Central memory CD4-positive, alpha-beta T cell (primary cell): ENCODE data around the gene GPR142.

Experiments
- DNase-seq: peaks from one replicate; pipeline ENCODE4 v3.0.0; 2022
- total RNA-seq, 3 experiments: gene quantifications; one replicate each; lab custom pipeline; 2026; lab: John Stamatoyannopoulos, UW

Gene GPR142
- total RNA-seq: 0 to 0.58 (median 0) reads per million in 3 experiments

GRCh38 chr17:74367206-74367605, at the start of gene GPR142:
Gene GPR142, plus strand, starts transcription at chr17:74367506. Its CDS starts 2,035 bp downstream, at chr17:74369541.
- DNase-seq: no peak

- no peak for DNase-seq
Measured at GRCh38 chr17:74318391-74318790, 48.9 kb upstream of the GPR142 start.

DNA sequence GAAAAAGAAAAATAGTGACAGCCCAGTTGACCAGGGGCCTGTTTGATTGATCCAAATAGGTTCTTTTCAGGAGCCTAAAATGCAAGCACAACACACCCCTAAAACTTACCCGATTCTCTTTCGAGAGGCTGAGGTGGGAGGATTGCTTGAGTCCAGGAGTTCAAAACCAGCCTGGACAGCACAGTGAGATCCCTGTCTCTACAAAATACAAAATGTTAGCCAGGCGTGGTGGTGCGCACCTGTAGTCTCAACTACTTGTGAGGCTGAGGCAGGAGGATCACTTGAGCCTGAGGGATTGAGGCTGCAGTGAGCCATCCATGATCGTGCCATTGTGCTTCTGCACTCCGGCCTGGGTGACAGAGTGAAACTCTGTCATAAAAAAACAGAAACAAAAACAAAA, 42.8 kb upstream of the GPR142 start:
- DNase-seq: no peak

DNA sequence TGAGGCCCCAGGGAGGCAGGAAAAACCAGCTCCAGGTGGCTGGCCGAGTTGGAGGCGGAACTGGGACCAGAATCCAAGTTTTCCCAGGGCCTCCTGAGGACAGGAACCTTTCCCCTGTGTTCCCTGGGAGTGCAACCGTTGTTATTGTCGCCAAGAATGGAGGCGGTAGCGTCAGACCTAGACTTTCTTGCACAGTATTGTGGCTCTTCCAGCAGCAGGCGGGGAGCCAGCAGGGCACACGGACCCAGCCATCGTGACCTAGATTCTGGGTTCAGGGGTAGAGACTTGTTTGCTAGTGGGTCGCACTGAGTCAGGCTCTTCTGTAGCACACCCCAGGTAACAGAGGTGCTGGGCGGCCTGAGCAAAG, 41.9 kb upstream of the GPR142 start:
- DNase-seq: no peak

DNA sequence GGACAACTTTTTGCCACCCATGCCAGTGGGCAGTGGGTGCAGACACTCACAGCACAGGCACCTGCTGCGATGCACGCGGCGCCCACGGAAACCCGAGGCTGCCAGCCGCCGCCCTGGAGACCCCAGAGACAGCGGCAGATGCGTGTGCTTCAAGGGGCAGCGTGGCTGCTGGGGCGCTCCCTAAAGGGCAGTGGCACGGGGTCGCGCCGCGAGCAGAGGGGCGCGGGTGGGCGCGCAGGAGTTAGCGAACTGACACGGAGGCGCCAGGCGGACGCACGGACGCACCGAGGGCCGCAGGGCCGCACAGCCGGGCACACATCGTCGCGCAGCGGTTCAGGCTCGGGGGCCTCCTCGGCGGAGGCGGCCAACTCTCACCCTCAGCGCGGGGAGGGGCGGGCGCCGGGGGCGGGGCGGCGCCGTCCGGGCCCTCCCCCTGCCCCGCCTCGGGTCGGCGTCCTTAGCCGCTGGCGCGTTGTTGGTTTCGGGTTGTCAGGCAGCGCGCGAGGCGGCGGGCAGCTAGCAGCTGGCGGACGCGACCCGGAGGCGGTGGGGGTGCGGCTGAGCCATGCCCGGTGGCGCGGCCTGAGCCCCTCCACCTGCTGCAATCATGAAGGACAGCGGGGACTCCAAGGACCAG, 41.4 kb upstream of the GPR142 start, which contains the start of gene KIF19:
Gene KIF19 (plus strand): TSS at position 484 of the 637 bp plus-strand sequence. CDS start 124 bp downstream, at position 608.
- peak; percentile 45 for DNase-seq

GRCh38 chr17:74326506-74326905, 40.8 kb upstream of the GPR142 start:
- no peak for DNase-seq

DNA sequence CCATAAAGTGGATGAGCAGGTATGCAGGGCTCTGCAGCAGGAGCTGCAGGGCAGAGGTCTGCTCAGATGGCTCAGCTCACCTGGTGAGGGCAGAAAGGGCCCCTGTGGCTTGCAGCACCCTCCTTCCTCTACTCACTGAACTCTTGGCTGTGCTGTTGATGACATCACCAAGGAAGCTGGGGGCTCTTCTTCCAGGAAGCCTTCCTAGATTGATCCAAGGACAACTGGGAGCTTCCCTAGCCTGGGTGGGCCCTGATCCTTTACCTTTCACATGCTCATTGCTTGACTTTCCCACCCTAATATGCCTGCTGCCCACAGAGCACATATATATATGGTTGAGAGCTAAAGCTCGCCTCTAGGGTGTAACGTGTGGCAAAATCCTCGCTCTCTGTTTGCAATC, 38.8 kb upstream of the GPR142 start:
- DNase-seq: no peak

- no peak for DNase-seq
Measured at GRCh38 chr17:74329378-74329777, 37.9 kb upstream of the GPR142 start.

DNA sequence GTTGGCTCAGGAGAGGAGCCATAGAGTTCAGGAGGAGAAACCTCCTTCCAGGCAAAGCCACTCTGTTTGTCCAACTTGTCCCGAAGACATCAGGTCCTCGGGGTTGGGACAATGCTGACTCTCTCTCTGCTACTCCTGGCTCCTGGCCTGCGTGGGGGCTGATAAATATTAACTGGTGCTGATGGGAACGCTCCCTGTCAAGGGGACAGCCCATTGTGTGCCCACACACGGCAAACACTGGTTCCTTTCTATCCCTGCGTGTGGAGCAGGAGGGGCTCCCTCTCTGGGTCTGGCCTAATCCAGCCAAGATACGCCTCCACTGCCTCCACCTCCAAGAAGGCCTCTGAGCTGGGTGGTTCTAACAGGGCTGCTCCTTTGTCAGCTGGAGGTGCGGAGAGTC, 36.9 kb upstream of the GPR142 start:
- no peak for DNase-seq

- no peak for DNase-seq
Measured at GRCh38 chr17:74332017-74332650, 35.2 kb upstream of the GPR142 start.

DNA sequence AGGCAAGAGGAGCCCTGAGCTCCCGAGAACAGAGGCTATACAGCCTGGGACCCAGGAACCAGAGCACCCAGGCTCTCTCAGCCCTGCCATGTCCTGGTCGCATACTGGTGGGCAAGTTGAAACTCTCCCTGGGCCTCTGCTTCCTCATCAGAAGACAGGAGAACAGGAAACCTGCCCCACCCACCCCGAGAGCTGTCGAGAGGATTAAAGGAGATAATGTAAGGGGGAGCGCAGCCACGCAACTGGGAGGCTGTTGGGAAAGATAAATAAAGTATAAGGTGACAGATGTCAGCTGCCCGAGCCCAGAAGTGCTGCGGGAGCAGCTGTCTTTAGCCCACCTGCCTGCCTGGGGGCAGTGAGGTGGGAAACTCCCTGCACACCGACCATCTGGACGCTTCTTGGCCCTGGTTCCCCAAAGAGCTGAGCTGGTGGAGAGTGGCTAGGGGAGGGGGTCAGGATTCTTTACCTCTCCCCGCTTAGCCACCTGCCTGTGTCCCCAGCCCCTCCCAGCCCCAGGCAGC, 34.5 kb upstream of the GPR142 start:
- DNase-seq: no peak

GRCh38 chr17:74334393-74335039, 32.8 kb upstream of the GPR142 start:
- no peak for DNase-seq

GRCh38 chr17:74335529-74336062, 31.7 kb upstream of the GPR142 start:
- DNase-seq: no peak

- DNase-seq: no peak
Measured at GRCh38 chr17:74336307-74336706, 31.0 kb upstream of the GPR142 start.

GRCh38 chr17:74337834-74338500, 29.3 kb upstream of the GPR142 start:
- no peak for DNase-seq

- DNase-seq: no peak
Measured at GRCh38 chr17:74339537-74340195, 27.6 kb upstream of the GPR142 start.

GRCh38 chr17:74340470-74341023, 26.8 kb upstream of the GPR142 start:
- DNase-seq: no peak

DNA sequence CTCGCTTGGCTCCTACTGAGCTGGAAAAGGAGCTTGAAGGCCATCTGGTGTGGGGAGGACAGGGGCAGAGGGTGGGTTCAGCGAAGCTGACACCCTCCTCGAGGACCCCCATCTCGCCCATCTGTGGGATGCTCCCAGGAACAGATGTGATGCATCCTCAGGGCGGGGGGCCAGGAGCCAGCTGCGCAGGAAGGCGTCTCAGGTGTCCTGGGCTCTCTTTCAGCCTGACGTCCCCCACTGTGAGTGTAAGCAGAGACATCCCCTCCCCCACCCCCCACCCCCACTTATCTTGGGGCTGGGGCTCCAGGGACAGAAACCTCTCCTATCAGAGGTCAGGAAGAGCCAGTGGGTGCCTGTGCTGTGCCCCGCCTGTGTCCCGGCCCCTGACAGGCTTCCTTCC, 25.1 kb upstream of the GPR142 start:
- no peak for DNase-seq

DNA sequence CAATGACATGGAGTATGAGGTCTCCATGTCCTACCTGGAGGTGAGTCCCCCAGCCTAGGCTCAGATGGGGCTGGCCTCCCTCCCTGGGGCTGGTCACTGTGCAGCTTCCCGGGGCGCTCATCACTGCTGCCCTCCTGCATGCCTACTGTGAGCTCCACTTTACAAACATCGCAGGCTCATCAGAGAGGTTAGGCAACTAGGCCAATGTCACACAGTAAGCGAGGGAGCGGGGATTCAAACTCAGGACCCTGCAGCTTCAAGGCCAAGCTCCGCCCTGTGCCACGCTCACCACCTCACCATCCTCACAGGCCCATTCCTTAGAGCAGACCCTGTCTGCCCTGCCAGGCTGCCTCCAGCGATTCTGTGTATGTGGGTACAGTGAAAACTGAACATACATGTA, 24.2 kb upstream of the GPR142 start:
- DNase-seq: no peak

DNA sequence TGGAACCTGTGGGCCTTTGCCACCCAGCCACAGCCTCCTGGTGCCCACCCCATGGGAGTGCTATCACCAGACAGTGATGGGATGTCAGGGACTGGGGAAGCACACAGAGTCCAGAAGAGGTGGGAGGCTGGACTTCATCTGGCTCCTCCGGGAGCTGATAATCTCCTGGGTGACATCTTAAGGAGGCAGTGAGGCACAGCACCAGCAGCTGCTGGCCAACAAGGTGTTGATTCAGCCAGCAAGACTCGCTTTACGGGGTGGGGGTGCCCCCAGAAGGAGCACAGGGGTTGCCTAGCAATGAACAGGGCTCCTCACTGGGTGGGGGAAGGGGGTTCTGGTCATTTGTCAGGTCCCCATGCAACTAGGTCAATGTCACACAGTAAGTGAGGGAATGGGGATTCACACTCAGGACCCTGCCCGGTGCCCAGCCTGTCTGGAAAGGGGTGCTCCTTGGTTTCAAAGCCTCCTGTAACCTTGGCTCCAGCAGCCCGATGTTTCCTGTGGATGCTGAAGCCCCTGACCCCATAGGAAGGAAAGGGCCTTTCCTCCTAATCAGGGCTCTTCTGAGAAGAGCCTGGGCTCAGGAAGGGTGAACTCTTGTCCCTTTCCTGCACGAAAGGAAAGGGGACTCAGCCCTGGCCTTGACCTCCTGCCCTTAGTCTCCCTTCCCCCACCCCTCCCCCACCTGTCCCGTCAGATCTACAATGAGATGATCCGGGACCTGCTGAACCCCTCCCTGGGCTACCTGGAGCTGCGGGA, 23.6 kb upstream of the GPR142 start:
- DNase-seq: no peak

GRCh38 chr17:74344658-74345057, 22.6 kb upstream of the GPR142 start:
- no peak for DNase-seq
